Dedifferentiated amniotic fluid mesenchymal stem cell (primary cell): ENCODE results near the gene CDK16.
"Not testable (repeated sequence)": the region's sequence is repeated elsewhere in the genome, so short reads cannot be mapped to it uniquely, and the experiment has no call there.

Experiments
- DNase-seq: peaks from one replicate; pipeline ENCODE4 v3.0.0-alpha.2; 2016; ENCODE audit errors: extremely low spot score

The CDK16 gene

DNA sequence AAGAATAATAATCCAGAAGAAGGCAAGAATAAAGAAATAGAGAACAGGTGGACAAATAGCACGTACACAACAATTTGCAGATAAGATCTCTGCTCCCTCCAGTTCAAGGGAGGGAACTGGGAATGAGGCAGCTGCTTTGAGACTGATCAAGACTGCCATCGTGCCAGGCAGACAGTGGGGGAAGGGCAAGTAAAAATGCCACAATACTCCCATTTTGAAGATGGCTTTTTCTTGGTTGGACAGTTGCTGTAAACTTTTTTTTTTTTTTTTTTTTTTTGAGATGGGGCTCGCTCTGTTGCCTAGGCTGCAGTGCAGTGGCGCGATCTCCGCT is 31.5 kb downstream of the CDK16 start:
- no peak for DNase-seq

DNA sequence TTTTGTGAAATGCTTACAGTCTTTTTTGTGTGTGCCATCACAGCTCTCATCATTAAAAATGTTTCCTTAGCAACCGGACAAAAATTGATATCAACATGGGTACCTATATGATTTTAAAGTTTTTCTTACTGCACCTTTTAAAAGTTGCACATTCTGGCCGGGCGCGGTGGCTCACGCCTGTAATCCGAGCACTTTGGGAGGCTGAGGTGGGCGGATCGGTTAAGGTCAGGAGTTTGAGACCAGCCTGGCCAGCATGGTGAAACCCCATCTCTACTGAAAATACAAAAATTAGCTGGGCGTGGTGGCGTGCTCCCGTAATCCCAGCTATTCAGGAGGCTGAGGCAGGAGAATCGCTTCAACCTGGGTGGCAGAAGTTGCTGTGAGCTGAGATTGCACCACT is 39.1 kb downstream of the CDK16 start:
- not testable (repeated sequence) for DNase-seq

DNA sequence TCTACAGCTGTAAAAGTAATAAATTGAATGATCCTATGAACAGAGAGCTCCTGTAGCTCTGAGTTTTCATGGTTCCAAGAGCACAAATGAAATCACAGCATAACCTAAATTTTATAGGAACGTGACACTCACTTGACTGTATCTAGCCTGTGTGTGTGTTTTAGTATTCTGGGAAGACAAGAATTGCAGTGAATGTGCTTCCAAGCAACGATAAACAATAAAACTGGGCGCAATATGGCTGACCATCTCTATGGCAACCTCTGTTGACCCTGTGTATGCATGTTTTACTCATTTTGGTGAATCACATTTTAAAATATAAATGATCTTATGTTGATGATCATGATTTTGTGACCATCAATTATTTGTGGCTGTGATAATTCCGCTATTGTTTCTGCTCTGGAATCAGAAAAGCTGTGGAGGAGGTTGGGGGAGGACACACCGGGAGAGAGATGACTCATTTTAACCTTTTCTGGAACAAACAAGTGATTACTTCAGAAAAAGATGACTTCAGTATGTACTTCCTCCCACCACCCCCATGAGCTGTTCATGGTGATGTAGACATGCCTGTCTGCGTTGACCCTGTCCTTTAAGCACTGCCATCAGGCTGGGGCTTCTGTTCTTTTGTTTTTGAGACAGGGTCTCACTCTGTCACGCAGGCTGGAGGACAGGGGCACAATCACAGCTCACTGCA is 46.1 kb downstream of the CDK16 start:
- DNase-seq = no peak

DNA sequence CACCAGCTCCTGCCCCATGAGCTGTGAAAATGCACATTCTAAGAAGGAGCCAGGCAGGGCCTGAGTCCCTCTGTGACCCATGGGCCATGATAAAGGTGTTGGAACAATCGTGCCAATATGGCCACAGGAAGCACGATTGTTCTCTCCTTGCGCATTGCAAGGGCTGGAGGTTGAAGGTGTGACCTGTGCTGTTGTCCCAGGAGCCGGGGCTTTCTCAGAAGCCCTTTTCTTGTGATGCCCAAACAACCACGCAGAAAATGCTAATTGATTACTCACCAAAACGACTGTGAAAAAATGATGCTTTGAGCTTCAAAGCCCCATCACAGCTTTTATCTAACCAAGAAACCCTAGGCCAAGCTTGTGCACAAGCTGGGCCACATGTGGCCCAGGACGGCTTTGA is 48.2 kb downstream of the CDK16 start:
- no peak for DNase-seq

DNA sequence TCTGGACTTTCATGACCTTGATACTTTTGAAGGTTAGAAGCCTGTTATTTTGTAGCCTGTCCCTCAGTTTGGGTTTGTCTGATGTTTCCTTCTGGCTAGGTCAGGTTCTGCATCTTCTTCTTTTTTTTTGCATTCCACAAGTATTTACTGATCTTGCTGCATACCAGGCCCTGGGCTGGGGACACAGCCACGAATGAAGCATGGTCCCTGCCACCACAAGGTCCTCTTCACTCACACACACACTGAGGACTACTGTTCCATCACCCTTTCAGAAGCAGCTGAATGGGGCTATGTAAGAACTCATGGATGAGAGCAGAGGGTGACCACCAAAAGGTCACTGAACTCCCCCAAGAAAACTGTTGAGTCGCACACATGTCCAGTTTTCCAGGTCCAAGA is 53.5 kb downstream of the CDK16 start:
- DNase-seq = no peak

DNA sequence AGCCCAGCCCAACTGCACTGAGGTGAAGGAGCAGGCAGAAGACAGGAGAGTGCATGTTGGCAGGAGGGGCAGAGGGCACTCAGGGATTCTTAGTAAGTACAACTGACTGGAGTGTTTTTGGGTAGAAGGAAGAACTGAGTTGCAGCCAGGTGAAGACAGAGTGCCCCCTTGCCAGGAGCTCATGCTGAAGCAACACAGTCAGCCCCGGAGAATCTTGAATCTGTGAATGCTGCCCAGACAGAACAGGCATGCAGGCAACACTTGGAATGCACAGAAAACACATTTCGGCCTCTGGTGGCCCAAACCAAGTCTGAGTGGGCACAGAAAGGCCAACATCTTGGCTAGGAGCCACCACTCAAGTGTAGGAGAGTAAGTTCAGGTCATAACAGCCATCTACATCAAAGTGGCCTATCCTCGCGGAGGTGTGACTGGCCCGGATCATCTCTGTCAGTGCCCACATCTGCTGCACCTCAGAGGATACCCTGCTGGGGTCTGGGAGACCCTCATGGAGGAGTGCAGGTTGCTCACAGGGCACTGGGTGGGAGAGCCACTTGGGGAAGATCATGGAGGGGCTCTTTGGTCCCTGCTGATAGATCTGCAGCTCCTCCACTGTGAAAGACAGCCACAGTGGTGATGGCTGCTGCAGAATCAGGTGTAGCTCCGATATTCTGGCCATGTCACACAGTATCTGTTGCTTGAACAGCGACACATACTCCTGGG is 54.7 kb downstream of the CDK16 start:
- DNase-seq = no peak

DNA sequence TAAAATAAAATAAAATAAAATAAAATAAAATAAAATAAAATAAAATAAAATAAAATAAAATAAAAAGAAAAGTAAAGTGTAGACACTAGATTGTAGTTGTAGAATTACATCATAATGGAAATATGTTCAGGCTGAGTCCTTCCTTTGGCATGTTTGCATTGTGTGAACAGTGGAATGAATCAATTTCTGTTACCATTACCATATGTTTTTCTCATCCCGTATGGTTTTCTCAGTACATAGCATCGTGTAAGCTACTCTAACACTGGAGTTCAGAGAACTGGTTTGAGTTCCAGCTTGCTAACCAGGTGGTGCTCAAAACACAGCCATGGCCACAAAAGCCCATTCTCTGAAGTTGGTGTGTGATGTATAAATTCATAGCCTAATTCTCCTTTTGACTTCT is 60.2 kb downstream of the CDK16 start:
- DNase-seq = peak; percentile 35
